ENCODE results near the gene GTF2H4. TPM values are rescaled to one million over a fixed set of nuclear protein-coding genes. Genes with fewer than 3 reads are reported as not detected.

GTF2H4 gene
- total RNA-seq, 4 donors from 2014 or later, result 5.7 to 20.7 (median 7.5) TPM

DNA sequence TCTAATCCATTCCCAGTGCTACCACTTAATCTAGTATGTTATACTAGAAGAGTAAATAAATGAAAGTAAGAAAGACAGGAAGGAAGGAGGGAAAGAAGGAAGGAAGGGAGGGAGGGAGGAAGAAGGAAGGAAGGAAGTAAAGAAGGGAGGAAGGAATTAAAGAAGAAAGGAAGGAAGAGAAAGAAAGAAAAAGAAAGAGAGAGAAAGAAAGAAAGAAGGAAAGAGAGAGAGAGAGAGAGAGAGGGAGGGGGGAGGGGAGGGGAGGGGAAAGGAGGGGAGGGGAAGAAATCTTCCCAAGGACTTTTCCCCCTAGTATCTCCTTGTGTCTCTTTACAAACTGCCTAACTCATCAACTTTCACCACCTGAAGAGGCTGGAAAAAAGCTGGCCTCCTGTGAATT lies 54.7 kb downstream of the GTF2H4 start:
- Histone ChIP-seq H3K27me3 (no peaks in the 10 kb centered on the region), H3K4me3 (no peak overlapping the region), H3K9me3 (no peaks in the 10 kb centered on the region), H3K36me3 (no peaks in the 10 kb centered on the region), H3K27ac (no peak overlapping the region), H3K4me1 (no peaks in the 10 kb centered on the region)
- ATAC-seq, result no peak
- in situ Hi-C loops (cut with MboI; ENCODE audit: low sequenced_read_pairs in 4 of 4) (no loop called here), intact Hi-C loops (cut with DNase I; ENCODE audit: low total_unique reads) (no loop called here)
- no peak for TF ChIP-seq POLR2A (IDR thresholded peaks at IDR 0.05)
- TF ChIP-seq, protein P1, sequence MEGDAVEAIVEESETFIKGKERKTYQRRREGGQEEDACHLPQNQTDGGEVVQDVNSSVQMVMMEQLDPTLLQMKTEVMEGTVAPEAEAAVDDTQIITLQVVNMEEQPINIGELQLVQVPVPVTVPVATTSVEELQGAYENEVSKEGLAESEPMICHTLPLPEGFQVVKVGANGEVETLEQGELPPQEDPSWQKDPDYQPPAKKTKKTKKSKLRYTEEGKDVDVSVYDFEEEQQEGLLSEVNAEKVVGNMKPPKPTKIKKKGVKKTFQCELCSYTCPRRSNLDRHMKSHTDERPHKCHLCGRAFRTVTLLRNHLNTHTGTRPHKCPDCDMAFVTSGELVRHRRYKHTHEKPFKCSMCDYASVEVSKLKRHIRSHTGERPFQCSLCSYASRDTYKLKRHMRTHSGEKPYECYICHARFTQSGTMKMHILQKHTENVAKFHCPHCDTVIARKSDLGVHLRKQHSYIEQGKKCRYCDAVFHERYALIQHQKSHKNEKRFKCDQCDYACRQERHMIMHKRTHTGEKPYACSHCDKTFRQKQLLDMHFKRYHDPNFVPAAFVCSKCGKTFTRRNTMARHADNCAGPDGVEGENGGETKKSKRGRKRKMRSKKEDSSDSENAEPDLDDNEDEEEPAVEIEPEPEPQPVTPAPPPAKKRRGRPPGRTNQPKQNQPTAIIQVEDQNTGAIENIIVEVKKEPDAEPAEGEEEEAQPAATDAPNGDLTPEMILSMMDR (IDR thresholded peaks at IDR 0.05 in 4 of 5, conservative IDR thresholded peaks at IDR 0.05 in 1 of 5), result no peak
- no peak for DNase-seq

DNA sequence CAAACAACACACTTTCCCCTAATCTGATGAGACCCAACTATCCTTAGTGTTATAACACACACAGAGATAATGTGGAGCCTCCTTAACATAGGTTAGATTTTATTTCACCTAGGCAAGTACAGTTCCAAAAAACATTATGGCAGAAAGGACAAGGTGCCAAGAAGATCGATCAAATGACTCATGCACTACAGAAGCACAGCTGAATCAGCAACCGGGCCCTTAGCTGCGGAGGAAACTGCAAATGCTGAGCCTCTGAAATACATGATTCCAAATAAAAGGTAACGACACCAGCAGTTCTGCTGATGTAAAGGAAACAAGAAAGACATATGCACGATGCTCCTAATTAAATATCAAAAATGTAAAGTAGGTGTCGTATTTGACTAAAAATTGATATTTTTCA lies 55.6 kb downstream of the GTF2H4 start:
- no peak for ATAC-seq
- no peak for TF ChIP-seq POLR2A (IDR thresholded peaks at IDR 0.05)
- TF ChIP-seq, protein P1 (IDR thresholded peaks at IDR 0.05 in 4 of 5, conservative IDR thresholded peaks at IDR 0.05 in 1 of 5), result no peak

More for the DNA sequence above, 55.6 kb downstream of the GTF2H4 start:
- in situ Hi-C loops (cut with MboI; ENCODE audit: low sequenced_read_pairs in 4 of 4), result no loop called here
- H3K4me1 ChIP-seq, result no peaks in the 10 kb centered on the region
- no peaks in the 10 kb centered on the region for H3K9me3 ChIP-seq
- no peak overlapping the region for H3K4me3 ChIP-seq
- H3K36me3 ChIP-seq, result no peaks in the 10 kb centered on the region
- intact Hi-C loops (cut with DNase I; ENCODE audit: low total_unique reads), result no loop called here
- DNase-seq, result no peak
- no peak overlapping the region for H3K27ac ChIP-seq
- no peaks in the 10 kb centered on the region for H3K27me3 ChIP-seq

Small RNA genes lying within 50 kb of the gene (microRNA-seq; reads per million reads assigned to microRNA genes)
- gene MIR4640 (ENCODE audit: borderline replicate concordance in 2 of 2), result 0 to 3.4 reads per million in 2 donors

Other genes with a start within 250 kb of the GTF2H4 start
- 10 to 100 TPM; 39.1 to 74.8 (median 49.4) TPM for gene DHX16, start 235.2 kb upstream of the GTF2H4 start, total RNA-seq
- gene PPP1R18, start 221.6 kb upstream of the GTF2H4 start, total RNA-seq, result 10 to 100 TPM in 3 of 4 donors, 1 to 10 TPM in 1; 4.4 to 16.9 (median 12.4) TPM
- gene NRM, start 217.2 kb upstream of the GTF2H4 start, total RNA-seq, result 1 to 10 TPM in 3 of 4 donors, under 1 TPM in 1; 0.32 to 2.0 (median 1.4) TPM
- gene MDC1, start 190.9 kb upstream of the GTF2H4 start, total RNA-seq, result 1 to 10 TPM; 3.6 to 8.9 (median 6.2) TPM
- gene TUBB, start 187.9 kb upstream of the GTF2H4 start, total RNA-seq, result 100 to 1,000 TPM in 3 of 4 donors, 10 to 100 TPM in 1; 79.7 to 294 (median 193) TPM
- 100 to 1,000 TPM in 3 of 4 donors, 10 to 100 TPM in 1; 96.9 to 127 (median 117) TPM for gene FLOT1, start 165.5 kb upstream of the GTF2H4 start, total RNA-seq
- 1 to 10 TPM in 3 of 4 donors, under 1 TPM in 1; 0.24 to 2.0 (median 1.4) TPM for gene IER3, start 163.7 kb upstream of the GTF2H4 start, total RNA-seq
- gene DDR1, start 23.7 kb upstream of the GTF2H4 start, total RNA-seq, result 10 to 100 TPM; 20.0 to 62.2 (median 59.3) TPM
- 10 to 100 TPM; 16.0 to 38.5 (median 19.3) TPM for gene VARS2, start 6.0 kb downstream of the GTF2H4 start, total RNA-seq
- gene SFTA2, start 24.0 kb downstream of the GTF2H4 start, total RNA-seq, result not detected
- gene MUCL3, start 32.8 kb downstream of the GTF2H4 start, total RNA-seq, result not detected
- gene MUC21, start 75.5 kb downstream of the GTF2H4 start, total RNA-seq, result not detected
- under 1 TPM; 0.05 to 0.36 (median 0.18) TPM for gene MUC22, start 102.3 kb downstream of the GTF2H4 start, total RNA-seq
- not detected for gene C6orf15, start 204.4 kb downstream of the GTF2H4 start, total RNA-seq
- not detected for gene PSORS1C1, start 206.6 kb downstream of the GTF2H4 start, total RNA-seq
- not detected for gene CDSN, start 212.2 kb downstream of the GTF2H4 start, total RNA-seq
- gene PSORS1C2, start 230.9 kb downstream of the GTF2H4 start, total RNA-seq, result not detected
- 10 to 100 TPM in 1 of 4 donors, 1 to 10 TPM in 3; 4.9 to 34.3 (median 7.7) TPM for gene CCHCR1, start 249.6 kb downstream of the GTF2H4 start, total RNA-seq